Lower lobe of right lung (tissue), 2 donors: ENCODE data around the gene MICU1. TPM values are rescaled to one million over a fixed set of nuclear protein-coding genes. Genes with fewer than 3 reads are reported as not detected.
"Not testable (repeated sequence)": the region's sequence is repeated elsewhere in the genome, so short reads cannot be mapped to it uniquely, and the experiment has no call there.

Experiments used
- ATAC-seq, 2 donors: fragments of 200-7000 bp; cut with Tn5 transposase; one replicate each; pipeline ENCODE4 v1.9.1; 2020 to 2022; ENCODE audit warnings: mild to moderate bottlenecking in 2 of 2, moderate library complexity in 2 of 2
- DNase-seq: peaks from one replicate; pipeline ENCODE4 v3.0.0-alpha.2; 2020
- H3K27ac ChIP-seq: fragments of 200-600 bp; one replicate; pipeline ENCODE4 v1.8.0; 2022
- H3K27me3 ChIP-seq: fragments of 200-600 bp; one replicate; pipeline ENCODE4 v1.8.0; 2022; ENCODE audit warnings: low read depth
- H3K36me3 ChIP-seq: fragments of 200-600 bp; one replicate; pipeline ENCODE4 v1.8.0; 2022; ENCODE audit warnings: mild to moderate bottlenecking
- H3K4me1 ChIP-seq: fragments of 200-600 bp; one replicate; pipeline ENCODE4 v1.8.0; 2022
- H3K4me3 ChIP-seq: fragments of 200-600 bp; one replicate; pipeline ENCODE4 v1.8.0; 2022; ENCODE audit warnings: mild to moderate bottlenecking
- H3K9me3 ChIP-seq: fragments of 200-600 bp; one replicate; pipeline ENCODE4 v1.8.0; 2022
- CTCF ChIP-seq: fragments of 200-600 bp; IDR thresholded peaks from one replicate; pipeline ENCODE4 v1.8.0; 2022; ENCODE audit warnings: antibody characterized with exemption, mild to moderate bottlenecking
- intact Hi-C: fragments of 100-400 bp; cut with DNase I; formaldehyde crosslinking; loops from one replicate; pipeline ENCODE4 v1.11.0; 2022
- total RNA-seq: library from RNA; stranded (reverse); fragmentation: NEBNext Ultra II Directional; extraction: Animal tissue kit (Norgen Biotek cat#: 25700); gene quantifications from one replicate; pipeline ENCODE4 v1.2.1, GENCODE V29; 2021
- donor health status: DM: no; HTN: yes; CAD: no; lungs with severe emphysema.

The MICU1 gene
- total RNA-seq, 1 donor from 2014 or later = 57.1 TPM

GRCh38 chr10:72455889-72456595, 169.8 kb downstream of the MICU1 start:
- peak in 1 of 2 donors; percentile 23 for ATAC-seq

GRCh38 chr10:72449941-72450441, 175.9 kb downstream of the MICU1 start:
- Histone ChIP-seq H3K4me3 (no peak overlapping the region), H3K9me3 (no peaks in the 10 kb centered on the region), H3K36me3 (no peaks in the 10 kb centered on the region), H3K27ac (peak overlapping the region; percentile 0), H3K27me3 (no peaks in the 10 kb centered on the region), H3K4me1 (no peaks in the 10 kb centered on the region)
- ATAC-seq (peak; percentile 63 to 82), DNase-seq (no peak)
- intact Hi-C loops = no loop called here
- no peak for TF ChIP-seq CTCF

More at GRCh38 chr10:72455889-72456595, 169.8 kb downstream of the MICU1 start:
- H3K27ac ChIP-seq = no peak overlapping the region
- intact Hi-C loops = no loop called here
- H3K9me3 ChIP-seq = no peaks in the 10 kb centered on the region
- TF ChIP-seq CTCF = no peak
- no peaks in the 10 kb centered on the region for H3K4me1 ChIP-seq
- H3K27me3 ChIP-seq = no peaks in the 10 kb centered on the region
- no peak for DNase-seq
- no peak overlapping the region for H3K4me3 ChIP-seq
- H3K36me3 ChIP-seq = no peaks in the 10 kb centered on the region

GRCh38 chr10:72445851-72446250, 180.0 kb downstream of the MICU1 start:
- no peak for ATAC-seq
- no peak for TF ChIP-seq CTCF

GRCh38 chr10:72442969-72443368, 182.9 kb downstream of the MICU1 start:
- H3K27me3 ChIP-seq, DNase-seq, H3K9me3 ChIP-seq, H3K4me1 ChIP-seq, intact Hi-C loops, H3K36me3 ChIP-seq, H3K4me3 ChIP-seq, ATAC-seq, H3K27ac ChIP-seq: not testable (repeated sequence)

More at GRCh38 chr10:72445851-72446250, 180.0 kb downstream of the MICU1 start:
- Histone ChIP-seq H3K27me3 (no peaks in the 10 kb centered on the region), H3K4me1 (no peaks in the 10 kb centered on the region), H3K36me3 (no peaks in the 10 kb centered on the region), H3K4me3 (no peak overlapping the region), H3K27ac (no peak overlapping the region), H3K9me3 (no peaks in the 10 kb centered on the region)
- DNase-seq = no peak
- intact Hi-C loops = no loop called here

- ATAC-seq = no peak
- Histone ChIP-seq H3K4me3 (no peak overlapping the region), H3K4me1 (no peaks in the 10 kb centered on the region), H3K36me3 (no peaks in the 10 kb centered on the region), H3K9me3 (no peaks in the 10 kb centered on the region), H3K27ac (no peak overlapping the region), H3K27me3 (no peaks in the 10 kb centered on the region)
- TF ChIP-seq CTCF = no peak
- no peak for DNase-seq
- intact Hi-C loops = no loop called here
Measured at GRCh38 chr10:72435570-72435969, 190.3 kb downstream of the MICU1 start.

- H3K36me3 ChIP-seq, H3K27me3 ChIP-seq, ATAC-seq, H3K4me1 ChIP-seq, H3K9me3 ChIP-seq, H3K27ac ChIP-seq, intact Hi-C loops, H3K4me3 ChIP-seq, DNase-seq: not testable (repeated sequence)
Measured at GRCh38 chr10:72430936-72431335, 194.9 kb downstream of the MICU1 start.
